SKM-1 (cell line): ENCODE results near the gene NIM1K.
"Not testable (repeated sequence)": the region's sequence is repeated elsewhere in the genome, so short reads cannot be mapped to it uniquely, and the experiment has no call there.

ENCODE experiments used
- DNase-seq: peaks from one replicate; lab custom pipeline; 2025; ENCODE audit not compliant: unreplicated experiment; lab: John Stamatoyannopoulos, UW

Gene NIM1K

DNA sequence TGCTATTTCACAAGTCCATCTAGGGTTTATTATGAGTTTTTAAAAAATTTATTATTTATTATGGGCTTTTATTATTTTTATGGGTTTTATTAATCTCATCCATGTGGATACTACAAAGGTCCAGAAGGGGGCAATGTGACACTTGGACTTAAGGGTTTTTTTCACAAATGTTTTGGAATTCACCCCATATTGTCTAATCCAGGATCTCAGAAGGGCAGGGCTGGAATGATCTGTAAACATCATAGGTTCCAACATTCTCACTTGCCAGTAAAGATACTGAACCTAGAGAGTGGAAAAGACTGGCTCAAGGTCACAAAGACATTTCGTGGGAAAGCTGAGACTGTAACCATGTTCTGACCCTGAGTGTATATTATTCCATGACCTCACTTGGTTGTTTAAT is 35.6 kb downstream of the NIM1K start:
- no peak for DNase-seq

DNA sequence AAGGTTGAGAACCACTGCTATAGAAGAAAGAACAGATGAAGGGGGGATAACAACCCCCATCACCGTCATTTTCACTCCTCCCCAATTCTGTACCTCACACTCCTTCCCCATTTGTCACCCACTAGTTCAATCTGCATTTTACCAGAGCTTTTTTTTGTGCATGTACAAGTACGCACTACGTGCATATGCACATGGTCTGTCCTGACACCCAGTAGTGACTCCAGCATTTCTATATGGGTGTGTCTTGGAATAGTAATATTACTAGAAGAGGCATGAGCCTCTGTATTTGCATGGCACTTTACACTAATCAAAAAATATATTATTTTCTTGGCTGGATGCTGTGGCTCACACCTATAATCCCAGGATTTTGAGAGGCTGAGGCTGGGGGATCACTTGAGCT is 38.7 kb downstream of the NIM1K start:
- DNase-seq = no peak

DNA sequence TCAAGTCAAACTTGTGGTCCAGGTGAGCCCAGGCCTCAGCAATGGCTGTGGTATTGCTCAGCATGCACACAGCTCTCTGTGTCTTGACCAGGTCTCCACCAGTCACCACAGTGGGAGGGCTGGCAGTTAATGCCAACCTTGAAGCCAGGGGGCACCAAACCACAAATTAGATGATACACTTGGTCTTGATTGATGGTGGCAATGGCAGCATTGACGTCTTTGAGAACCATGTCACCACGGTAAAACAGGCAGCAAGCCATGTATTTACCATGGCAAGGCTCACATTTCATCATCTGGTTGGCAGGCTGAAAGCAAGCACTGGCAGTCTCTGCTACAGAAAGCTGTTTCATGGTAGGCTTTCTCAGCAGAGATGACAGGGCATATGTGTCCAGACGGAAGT is 40.0 kb downstream of the NIM1K start:
- no peak for DNase-seq

DNA sequence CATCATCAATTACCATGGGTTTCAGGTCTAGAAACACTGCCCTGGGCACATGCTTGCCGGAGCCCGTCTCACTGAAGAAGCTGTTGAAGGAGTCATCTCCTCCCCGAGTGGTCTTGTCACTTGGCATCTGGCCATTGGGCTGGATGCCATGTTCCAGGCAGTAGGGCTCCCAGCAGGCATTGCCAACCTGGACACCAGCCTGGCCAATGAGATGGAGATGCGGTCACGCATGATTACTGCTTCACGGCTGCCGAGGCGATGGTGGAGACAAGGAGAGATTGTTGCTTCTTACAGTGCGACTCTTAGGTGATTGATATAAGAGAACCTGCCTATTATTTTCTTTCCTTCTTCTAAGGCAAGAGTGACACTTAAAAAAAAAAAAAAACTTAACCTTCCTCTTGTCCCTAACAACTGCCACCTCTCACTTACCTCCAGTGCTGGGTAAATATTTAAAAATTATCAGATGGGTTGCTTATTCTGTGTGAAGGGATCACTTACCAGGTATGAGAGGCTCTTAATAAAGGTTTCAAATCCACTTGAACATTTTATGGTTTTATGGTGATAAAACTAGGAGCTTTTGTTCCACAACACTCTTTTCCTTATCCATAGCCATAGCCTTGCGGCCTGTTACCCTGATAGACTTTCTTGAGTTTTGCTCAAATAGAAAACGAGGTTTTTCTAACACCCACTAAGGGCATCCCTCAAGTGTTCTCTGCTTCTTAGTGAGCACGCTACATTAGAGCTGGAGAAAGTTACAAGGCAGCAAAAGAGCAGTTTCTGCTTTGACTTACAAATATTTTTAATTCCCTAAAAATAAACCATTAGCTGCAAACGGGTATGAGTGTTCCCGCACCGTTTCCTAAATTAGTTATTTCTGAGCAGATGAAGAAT is 41.2 kb downstream of the NIM1K start:
- DNase-seq = no peak

DNA sequence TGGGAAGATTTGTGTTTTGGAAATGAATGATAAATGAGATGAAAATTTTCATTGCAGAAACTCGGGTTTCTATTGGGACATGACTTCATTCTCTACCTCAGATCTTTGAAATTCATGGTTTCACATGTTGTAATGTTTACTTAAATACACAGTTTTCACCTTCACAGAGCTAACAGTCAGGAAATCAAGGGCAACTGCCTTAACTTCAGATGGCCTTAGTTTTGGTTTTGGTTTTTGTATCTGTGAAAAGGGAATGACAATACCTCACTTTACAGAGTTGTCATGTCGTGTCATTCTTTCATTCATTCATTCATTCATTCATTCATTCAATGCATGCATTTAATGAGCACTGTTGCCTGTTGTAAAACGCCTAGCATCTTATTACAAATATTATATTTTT is 41.9 kb downstream of the NIM1K start:
- no peak for DNase-seq

DNA sequence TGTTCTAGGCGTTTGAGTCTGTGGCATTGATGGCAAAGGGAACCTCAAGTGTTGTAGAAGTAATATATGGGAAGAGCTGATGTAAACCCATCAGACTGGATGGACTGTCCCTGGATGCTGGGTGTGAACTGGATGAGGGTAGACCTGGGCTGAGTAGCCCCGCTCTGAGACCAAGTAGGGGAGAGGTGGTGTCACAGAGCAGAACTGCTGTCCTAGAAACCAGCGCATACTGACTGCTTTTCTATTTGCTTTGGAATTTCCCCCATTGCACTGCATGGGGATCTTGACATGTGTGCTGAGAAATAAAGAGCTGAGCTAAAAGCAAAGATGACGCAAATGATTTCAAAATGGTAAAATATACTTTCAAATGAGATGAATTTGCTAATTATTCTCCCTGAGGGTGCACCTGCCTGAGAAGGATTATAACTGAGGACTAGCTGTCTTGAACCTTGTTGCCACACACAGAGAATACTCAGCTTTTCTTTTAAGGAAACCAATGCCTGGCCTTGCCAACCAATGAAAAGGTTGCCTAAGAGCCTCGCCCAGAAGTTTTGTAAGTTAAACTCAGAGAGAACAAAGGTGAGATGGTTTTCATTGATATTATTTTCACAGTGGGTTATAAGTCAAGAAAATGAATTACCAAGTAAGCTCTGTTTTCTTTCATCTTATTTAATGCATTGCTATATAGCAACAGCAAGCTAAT is 44.8 kb downstream of the NIM1K start:
- no peak for DNase-seq

DNA sequence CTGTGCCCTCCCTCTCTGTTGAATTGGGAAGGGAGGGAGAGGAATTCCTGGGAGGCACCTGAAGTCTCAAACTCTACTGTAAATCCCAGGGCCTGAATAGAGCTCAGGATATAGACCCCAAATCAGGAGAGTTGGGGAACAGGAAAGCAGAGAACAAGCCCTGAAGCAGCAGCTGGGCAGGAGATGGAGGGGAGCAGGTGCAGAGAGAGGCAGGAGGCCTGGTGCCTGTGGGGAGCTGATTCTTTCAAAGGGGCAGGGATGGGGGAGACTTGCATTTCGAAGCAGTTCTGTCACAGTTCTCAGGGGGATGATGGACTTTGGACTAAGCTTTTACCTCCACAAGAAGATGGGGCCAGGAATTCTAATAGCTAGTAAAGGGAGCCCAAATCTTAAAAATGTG is 50.2 kb downstream of the NIM1K start:
- DNase-seq = no peak

DNA sequence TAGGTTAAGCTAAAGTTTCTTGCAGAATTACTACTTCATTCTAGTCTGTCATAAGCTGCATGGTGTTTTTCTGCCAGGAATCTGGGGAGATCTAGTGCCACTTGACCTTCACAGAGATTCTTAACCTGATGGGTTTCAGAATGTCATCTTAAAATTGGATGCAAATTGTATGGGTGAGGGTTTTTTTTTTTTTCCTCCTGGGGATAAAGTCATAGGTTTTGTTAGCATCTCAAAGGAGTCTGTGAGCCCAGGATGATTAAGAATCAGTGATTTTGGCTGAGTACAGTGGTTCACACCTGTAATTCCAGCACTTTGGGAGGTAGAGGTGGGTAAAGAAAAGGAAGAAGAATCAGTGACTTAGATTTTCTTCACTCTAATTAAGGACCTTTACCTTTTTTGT is 51.2 kb downstream of the NIM1K start:
- DNase-seq = no peak

DNA sequence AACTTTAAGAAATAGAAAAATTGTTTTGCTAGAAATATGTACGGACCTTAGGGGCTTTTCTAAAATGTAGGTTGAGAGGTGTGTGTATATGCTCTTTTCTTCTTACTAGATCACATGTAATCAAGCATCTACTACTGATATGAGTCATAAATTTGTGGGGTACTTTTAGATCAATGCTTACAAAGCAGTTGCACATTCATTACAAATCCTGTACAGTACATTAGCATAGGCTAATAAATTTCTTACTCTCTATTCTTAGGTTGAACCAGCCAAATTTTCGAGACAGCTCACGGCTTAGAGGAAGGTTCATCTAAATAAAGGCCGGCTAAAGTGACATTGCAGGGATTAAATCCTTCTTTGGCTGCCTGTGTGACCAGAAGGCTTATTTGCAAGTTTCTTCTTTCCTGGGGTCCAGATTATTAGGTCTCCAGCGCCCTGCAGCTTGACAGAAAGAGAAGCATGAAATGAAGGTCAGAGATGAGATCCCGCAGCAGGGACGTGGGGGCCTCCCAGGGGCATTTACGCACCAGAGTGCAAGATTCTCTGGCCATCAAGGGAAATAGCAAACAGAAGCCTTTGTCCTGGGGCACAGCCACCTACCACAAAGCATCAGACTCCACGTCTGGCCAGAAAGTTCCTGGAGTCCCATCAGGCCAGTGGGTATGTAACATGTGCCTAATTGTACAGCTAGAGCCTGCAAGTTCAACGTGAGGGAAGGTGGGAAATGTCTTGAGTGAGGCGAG is 53.0 kb downstream of the NIM1K start:
- DNase-seq = no peak

DNA sequence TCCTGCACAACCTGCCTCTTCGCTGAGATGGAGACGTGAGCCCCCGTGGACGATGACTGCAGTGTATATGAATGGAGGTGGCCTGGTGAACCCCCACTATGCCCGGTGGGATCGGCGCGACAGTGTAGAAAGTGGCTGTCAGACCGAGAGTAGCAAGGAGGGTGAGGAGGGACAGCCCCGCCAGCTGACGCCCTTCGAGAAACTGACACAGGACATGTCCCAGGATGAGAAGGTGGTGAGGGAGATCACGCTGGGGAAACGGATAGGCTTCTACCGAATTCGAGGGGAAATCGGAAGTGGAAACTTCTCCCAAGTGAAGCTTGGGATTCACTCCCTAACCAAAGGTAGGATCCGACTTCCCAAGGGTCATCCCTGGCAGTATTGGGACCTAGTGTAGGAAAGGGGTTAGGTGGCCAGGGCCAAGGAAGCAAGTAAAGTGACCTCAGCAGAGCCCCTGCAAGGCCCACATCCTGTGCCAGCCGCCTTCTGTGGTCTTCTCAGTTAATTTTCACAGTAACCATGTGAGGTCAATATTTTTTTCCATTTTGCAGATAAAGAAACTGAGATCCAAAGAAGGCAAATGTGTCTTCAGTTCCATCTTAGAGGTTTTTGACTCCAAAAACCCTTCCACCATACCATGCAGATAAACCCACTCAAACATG is 53.8 kb downstream of the NIM1K start:
- no peak for DNase-seq

DNA sequence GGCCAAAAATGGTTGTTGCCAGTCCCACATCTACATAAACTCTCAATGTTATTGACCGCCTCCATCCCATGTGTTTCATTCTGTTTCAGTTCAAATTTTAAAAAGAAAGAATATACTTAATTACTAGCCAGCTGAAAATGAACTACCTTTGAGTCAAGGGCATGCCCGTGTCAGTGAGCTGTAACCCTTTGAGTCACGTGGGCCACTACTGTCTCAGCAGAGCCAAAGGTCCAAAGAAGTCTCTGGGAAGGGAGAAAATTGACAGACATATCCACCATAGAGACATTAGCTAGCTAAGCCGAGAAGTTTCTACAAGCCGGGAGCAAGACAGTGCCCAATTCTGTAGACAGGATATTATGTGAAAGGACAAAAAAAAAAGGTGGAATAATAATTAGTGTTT is 59.7 kb downstream of the NIM1K start:
- DNase-seq = no peak

DNA sequence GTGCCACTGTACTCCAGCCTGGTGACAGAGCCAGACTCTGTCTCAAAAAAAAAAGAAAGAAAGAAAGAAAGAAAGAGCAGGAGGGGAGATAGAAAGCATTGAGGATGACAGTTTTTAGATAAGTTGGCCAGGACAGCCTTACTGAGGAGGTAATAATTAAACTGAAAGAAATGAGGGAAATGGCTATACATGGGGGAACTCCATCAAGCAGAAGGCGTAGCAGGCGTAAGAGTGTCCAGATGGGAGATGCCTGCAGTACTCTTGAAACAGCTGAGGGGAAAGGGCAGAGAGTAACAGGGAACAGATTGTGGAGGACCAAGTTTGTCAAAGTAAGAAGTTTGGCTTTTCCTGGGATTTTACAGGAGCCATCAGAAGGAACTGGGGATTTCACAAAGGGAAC is 63.7 kb downstream of the NIM1K start:
- DNase-seq = no peak

DNA sequence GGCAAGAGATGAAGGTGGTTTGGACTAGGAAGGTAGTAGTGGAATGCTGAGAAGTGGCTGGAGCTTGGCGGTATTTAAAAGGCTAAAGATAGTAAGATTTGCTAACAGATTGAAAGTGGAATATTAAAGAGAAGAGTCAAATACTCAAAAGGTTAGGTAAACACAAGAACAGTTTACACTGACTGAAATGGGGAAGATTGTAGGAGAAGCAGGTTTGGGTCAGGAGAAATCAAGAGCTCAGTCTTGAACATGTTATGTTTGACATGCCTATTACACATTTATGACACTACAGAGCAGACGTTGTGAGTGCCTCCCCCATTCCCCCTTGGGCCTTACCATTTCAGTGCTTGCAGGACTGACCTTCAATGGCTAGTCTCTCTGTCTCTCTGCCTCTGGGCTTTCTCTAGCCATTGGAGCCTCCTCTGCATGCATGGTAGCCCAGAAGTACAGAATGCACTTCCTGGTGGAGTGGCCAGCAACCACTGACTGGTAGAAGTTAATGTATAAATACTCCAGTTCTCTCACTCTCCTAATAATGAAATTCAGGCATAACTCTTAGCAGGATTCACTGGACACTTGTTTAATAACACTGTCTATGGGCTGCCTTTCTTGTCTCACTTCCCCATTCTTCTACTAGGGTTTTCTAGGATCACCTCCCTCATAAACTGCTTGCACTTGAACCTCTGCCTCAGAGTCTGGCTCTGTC is 64.4 kb downstream of the NIM1K start:
- no peak for DNase-seq

DNA sequence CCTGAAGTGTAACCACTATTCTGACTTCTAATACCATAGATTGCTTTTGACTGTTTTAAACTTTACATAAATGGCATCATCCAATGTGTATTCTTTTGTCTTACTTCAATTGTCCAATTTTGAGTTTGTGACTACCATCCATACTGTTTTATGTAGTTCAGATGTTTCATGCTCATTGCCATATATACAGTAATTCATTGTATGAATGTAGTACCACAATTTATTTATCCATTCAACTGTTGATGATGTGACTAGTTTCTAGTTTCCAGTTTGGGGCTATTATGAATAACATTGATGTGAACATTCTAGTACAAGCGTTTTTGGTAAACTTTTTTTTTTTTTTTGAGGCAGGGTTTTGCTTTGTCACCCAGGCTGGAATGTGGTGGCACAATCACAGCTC is 66.1 kb downstream of the NIM1K start:
- DNase-seq = no peak

DNA sequence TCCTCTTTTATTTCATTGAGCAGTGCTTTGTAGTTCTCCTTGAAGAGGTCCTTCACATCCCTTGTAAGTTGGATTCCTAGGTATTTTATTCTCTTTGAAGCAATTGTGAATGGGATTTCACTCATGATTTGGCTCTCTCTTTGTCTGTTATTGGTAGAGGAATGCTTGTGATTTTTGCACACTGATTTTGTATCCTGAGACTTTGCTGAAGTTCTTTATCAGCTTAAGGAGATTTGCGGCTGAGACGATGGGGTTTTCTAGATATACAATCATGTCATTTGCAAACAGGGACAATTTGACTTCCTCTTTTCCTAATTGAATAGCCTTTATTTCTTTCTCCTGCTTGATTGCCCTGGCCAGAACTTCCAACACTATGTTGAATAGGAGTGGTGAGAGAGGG is 70.2 kb downstream of the NIM1K start:
- DNase-seq = not testable (repeated sequence)

DNA sequence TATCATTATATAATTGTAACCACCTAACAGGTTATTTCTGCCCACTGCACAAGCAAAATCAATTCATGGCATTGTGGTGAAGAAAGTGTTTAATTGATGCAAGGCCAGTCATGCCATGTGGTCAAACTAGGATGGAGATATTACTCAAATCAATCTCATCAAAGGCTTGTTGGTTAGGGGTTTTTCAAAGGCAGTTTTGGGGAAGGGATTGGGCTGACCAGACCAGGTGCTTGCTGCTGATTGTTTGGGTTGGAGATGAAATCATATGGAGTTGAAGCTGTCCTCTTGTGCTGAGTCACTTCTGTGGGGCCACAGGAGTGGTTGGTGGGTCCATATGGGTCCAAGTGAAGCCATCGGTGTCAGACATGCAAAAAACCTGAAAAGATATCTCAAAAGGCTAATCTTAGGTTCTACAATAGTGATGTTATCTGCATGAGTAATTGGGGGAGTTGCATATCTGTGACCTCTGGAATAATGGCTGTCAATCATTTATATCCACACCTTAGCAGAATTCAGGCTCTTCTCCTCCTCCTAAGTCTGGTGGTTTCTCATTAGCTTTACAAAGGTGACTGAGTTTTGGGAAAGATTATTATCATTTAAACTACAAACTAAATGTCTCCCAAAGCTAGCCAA is 76.3 kb downstream of the NIM1K start:
- no peak for DNase-seq

DNA sequence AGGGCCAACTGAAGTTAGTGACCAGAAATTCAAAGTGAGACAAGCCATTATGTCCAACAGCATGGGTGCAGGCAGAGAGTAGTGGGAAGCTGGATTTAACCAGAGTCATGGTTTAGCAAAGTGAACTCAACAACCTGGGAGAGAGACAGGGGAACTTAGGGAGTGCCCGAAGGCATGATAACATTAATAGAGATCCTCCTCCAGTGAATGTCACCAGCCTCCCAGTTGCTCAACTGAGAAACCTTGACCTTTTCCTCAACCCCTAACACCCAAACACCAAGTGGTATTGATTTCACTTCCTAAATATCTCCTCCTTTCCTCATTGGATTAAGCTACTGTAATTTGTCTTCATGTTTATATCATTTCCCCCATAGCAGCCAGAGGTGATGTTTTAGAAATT is 78.6 kb downstream of the NIM1K start:
- DNase-seq = peak; percentile 27

DNA sequence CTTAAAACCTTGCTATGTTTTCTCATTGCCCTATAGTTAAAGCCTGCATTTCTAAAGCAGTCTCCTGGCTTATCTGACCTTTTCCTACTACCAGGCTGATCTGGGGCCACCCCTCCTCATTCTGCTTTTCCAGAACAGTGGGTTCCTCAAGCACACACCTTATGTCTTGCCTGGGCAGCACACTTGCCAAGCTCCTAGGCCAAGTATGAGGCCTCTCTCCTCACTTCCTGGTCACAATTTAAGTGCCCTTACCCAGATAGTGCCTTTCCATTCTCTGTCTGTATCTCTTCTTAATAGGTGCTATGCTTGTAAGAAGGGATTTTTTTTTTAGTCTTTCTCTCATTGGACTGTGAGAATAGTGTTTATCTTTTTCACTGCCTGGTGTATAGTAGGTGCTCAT is 81.5 kb downstream of the NIM1K start:
- DNase-seq = no peak

DNA sequence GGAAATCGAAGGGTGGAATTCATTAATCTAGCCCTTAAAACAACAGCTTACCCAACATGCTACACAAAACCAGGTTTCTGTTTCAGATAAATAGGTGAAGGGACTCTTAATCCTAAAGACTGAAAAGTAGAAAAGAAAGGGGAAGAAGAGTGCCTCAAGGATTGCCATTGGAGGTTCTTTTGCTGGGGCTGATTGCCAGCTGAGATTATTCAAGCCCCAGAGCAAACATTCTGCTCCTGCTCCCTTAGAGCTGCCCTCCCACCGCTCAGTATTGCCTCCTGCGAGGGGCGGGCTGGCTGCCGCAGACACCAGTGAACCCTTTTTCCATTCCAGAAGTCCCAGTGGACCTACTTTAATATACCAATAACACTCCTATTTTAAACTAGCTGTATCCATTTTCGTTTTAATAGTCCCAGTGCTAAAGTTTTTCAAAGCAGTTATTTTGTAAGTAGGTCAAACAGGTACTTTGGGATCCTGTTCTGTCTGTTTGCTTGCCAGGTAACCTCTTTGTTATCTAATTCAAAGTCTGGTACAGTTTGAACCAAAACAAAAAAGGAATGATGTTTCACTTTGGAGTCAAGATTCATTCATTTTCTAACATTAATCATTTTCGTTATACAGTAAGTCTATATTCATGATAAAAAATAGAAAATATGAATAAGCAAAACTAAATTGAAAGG is 82.5 kb downstream of the NIM1K start:
- DNase-seq = no peak

DNA sequence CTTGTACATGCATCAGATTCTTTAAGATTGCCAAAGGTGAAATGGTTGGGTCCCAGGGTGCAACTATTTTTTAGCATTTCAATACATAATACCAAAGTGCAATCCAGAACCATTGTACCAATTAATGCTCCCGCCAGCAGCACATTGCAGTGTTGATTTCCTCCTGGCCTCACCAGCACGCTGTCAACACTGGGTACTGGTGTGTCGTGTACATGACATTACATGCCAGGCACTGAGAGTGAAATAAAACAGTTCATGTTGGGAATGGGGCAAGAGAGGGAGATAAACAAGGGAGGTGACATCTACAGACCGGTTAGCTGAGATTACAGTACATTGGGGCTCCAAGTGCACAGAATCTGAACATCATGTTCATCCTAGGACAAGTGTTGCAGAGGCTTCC is 83.4 kb downstream of the NIM1K start:
- DNase-seq = no peak
